ENCODE measurements around the gene KCNG1. TPM values are rescaled to one million over a fixed set of nuclear protein-coding genes. Genes with fewer than 3 reads are reported as not detected.

The KCNG1 gene
- total RNA-seq (ENCODE audit: unreplicated experiment): 4.4 TPM
- long read RNA-seq: 0 reads

- H3K27me3 Mint-ChIP-seq (ENCODE audit: unreplicated experiment): peaks cover 10% of the 10 kb centered on the region
- TF ChIP-seq CTCF (IDR thresholded peaks at IDR 0.05; ENCODE audit: unreplicated experiment): no peak
- H3K9me3 Mint-ChIP-seq (ENCODE audit: unreplicated experiment): no peaks in the 10 kb centered on the region
- peaks cover 19% of the 10 kb centered on the region for H3K4me1 Mint-ChIP-seq (ENCODE audit: unreplicated experiment)
- peak; percentile 81 for DNase-seq (ENCODE audit: low spot score)
- H3K4me3 Mint-ChIP-seq (ENCODE audit: unreplicated experiment): peak within 1 kb of the TSS; percentile 86
- H3K36me3 Mint-ChIP-seq (ENCODE audit: low read depth, unreplicated experiment): no peaks in the 10 kb centered on the region
- no peak within 1 kb of the TSS for H3K27ac Mint-ChIP-seq (ENCODE audit: unreplicated experiment)
Measured at GRCh38 chr20:51022803-51023616, at the start of gene KCNG1. Gene KCNG1, minus strand, starts transcription at chr20:51023107. Its CDS starts 12,769 bp downstream, at chr20:51010338.

- no peaks in the 10 kb centered on the region for H3K9me3 Mint-ChIP-seq (ENCODE audit: unreplicated experiment)
- no peak for TF ChIP-seq CTCF (IDR thresholded peaks at IDR 0.05; ENCODE audit: unreplicated experiment)
- peaks cover 3% of the 10 kb centered on the region for H3K4me1 Mint-ChIP-seq (ENCODE audit: unreplicated experiment)
- H3K27me3 Mint-ChIP-seq (ENCODE audit: unreplicated experiment): peaks cover 7% of the 10 kb centered on the region
- no peak overlapping the region for H3K4me3 Mint-ChIP-seq (ENCODE audit: unreplicated experiment)
- DNase-seq (ENCODE audit: low spot score): no peak
- H3K27ac Mint-ChIP-seq (ENCODE audit: unreplicated experiment): no peak overlapping the region
- H3K36me3 Mint-ChIP-seq (ENCODE audit: low read depth, unreplicated experiment): peaks cover 2% of the 10 kb centered on the region
Measured at GRCh38 chr20:51070621-51071020, 47.7 kb upstream of the KCNG1 start.

- DNase-seq (ENCODE audit: low spot score): no peak
- Mint-ChIP-seq H3K9me3 (ENCODE audit: unreplicated experiment) (no peaks in the 10 kb centered on the region), H3K4me1 (ENCODE audit: unreplicated experiment) (peaks cover 3% of the 10 kb centered on the region), H3K27ac (ENCODE audit: unreplicated experiment) (no peak overlapping the region), H3K36me3 (ENCODE audit: low read depth, unreplicated experiment) (no peaks in the 10 kb centered on the region), H3K27me3 (ENCODE audit: unreplicated experiment) (peaks cover 2% of the 10 kb centered on the region), H3K4me3 (ENCODE audit: unreplicated experiment) (no peak overlapping the region)
- TF ChIP-seq CTCF (IDR thresholded peaks at IDR 0.05; ENCODE audit: unreplicated experiment): no peak
Measured at GRCh38 chr20:51067792-51068191, 44.9 kb upstream of the KCNG1 start.

- no peaks in the 10 kb centered on the region for H3K36me3 Mint-ChIP-seq (ENCODE audit: low read depth, unreplicated experiment)
- no peak for DNase-seq (ENCODE audit: low spot score)
- no peak for TF ChIP-seq CTCF (IDR thresholded peaks at IDR 0.05; ENCODE audit: unreplicated experiment)
- no peak overlapping the region for H3K27ac Mint-ChIP-seq (ENCODE audit: unreplicated experiment)
- no peak overlapping the region for H3K4me3 Mint-ChIP-seq (ENCODE audit: unreplicated experiment)
- H3K4me1 Mint-ChIP-seq (ENCODE audit: unreplicated experiment): peaks cover 3% of the 10 kb centered on the region
- H3K9me3 Mint-ChIP-seq (ENCODE audit: unreplicated experiment): no peaks in the 10 kb centered on the region
- peaks cover 4% of the 10 kb centered on the region for H3K27me3 Mint-ChIP-seq (ENCODE audit: unreplicated experiment)
Measured at GRCh38 chr20:51065615-51066014, 42.7 kb upstream of the KCNG1 start.

DNA sequence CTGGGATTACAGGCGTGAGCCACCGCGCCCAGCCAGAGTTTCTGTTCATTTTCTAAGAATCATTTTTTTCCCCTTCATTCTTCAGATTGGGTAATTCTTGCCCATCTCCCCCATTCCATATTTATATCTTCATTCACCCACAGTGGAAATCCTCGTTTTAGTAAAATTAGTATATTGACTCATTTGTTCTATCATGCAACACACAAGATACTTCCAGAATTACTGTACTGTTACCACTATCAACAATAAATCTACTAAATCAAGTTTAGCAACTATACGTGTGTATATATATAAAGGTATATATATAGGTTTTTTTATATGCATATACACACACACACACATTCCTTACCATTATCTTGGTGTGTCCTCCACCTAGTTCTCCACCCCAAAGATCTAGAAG, 41.2 kb upstream of the KCNG1 start:
- Mint-ChIP-seq H3K4me1 (ENCODE audit: unreplicated experiment) (peaks cover 3% of the 10 kb centered on the region), H3K4me3 (ENCODE audit: unreplicated experiment) (no peak overlapping the region), H3K36me3 (ENCODE audit: low read depth, unreplicated experiment) (no peaks in the 10 kb centered on the region), H3K9me3 (ENCODE audit: unreplicated experiment) (no peaks in the 10 kb centered on the region), H3K27me3 (ENCODE audit: unreplicated experiment) (peaks cover 4% of the 10 kb centered on the region), H3K27ac (ENCODE audit: unreplicated experiment) (no peak overlapping the region)
- no peak for DNase-seq (ENCODE audit: low spot score)
- no peak for TF ChIP-seq CTCF (IDR thresholded peaks at IDR 0.05; ENCODE audit: unreplicated experiment)

Measured in endothelial cell (in vitro differentiated cells).